ENCODE measurements around the gene TIMM21.

- TF ChIP-seq POLR2AphosphoS5 (IDR thresholded peaks at IDR 0.05), result no peak
- no peak for TF ChIP-seq CTCF (IDR thresholded peaks at IDR 0.05)
- TF ChIP-seq POLR2A (IDR thresholded peaks at IDR 0.05), result no peak
- no peak for TF ChIP-seq EP300 (IDR thresholded peaks at IDR 0.05)
These were observed 23.7 kb upstream of the TIMM21 start for GRCh38 chr18:74124642-74125041.

All from gastroesophageal sphincter (tissue), 3 donors.